HG03060 (cell line): Measurements from ENCODE around the gene KLC3.

Experiments
- ATAC-seq: cut with Tn5 transposase; IDR thresholded peaks from one replicate; pipeline ENCODE4 v1.9.1; 2021; ENCODE audit warnings: low read depth, moderate number of reproducible peaks; ENCODE audit not compliant: unreplicated experiment

KLC3 gene

GRCh38 chr19:45368127-45368526, 27.6 kb downstream of the KLC3 start:
- no peak for ATAC-seq

- ATAC-seq, result no peak
Measured at GRCh38 chr19:45368737-45369340, 28.3 kb downstream of the KLC3 start.

- peak; percentile 72 for ATAC-seq
Measured at GRCh38 chr19:45370410-45371204, 30.1 kb downstream of the KLC3 start, which contains the start of gene ERCC2. ERCC2 (minus strand) TSS chr19:45370573; CDS start chr19:45370540, 33 bp downstream.

- ATAC-seq, result no peak
Measured at GRCh38 chr19:45376045-45376724, 35.6 kb downstream of the KLC3 start.

- no peak for ATAC-seq
Measured at GRCh38 chr19:45380107-45380506, 39.6 kb downstream of the KLC3 start.

GRCh38 chr19:45382426-45382825, 41.9 kb downstream of the KLC3 start:
- ATAC-seq, result no peak

GRCh38 chr19:45385392-45386221, 45.1 kb downstream of the KLC3 start:
- ATAC-seq, result no peak

GRCh38 chr19:45391346-45391745, 50.8 kb downstream of the KLC3 start:
- no peak for ATAC-seq

- no peak for ATAC-seq
Measured at GRCh38 chr19:45391871-45392665, 51.5 kb downstream of the KLC3 start.

GRCh38 chr19:45395821-45396617, 55.5 kb downstream of the KLC3 start:
- no peak for ATAC-seq

GRCh38 chr19:45400192-45400591, 59.6 kb downstream of the KLC3 start:
- ATAC-seq, result no peak
